Measurements from ENCODE around the gene NEO1. TPM values are rescaled to one million over a fixed set of nuclear protein-coding genes. Genes with fewer than 3 reads are reported as not detected.

NEO1 gene
- total RNA-seq, 2 experiments from 2014 or later = 3.4 to 6.3 TPM

DNA sequence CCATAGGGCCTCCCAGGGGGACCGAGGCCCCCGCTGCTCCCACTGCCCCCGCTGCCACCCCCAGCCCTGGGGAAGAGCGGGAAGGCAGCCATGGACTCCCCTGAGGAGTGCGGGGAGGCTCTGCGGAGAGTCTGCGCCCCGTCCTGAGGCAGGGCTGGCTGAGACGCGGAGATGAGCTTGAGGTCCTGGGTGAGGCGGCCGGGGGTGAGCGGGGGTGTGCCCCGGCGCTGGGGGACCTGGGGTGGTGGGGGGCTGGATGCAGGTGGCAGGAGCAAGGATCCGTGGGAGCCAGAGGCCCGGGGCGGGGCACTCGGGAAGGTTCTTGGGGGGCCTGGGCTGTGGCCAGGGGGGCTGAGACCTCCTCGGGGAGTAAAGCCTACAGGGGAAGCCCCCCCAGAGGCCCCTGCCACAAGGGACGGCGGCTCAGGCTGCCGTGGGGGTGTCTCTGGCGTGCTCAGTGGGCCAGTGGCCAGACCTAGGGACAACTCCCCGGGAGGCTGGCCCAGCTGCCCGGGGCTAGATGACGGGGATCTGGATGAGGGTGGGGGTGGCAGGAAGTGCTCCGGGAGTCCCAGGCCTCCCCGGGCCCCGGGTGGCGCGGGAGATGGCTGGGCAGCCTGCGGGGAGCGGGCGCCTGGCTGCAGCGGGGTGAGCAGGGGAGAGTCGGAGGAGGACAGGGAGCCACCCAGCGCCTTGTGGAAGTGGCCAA lies 270.6 kb downstream of the NEO1 start:
- DNase-seq = no peak
- Mint-ChIP-seq H3K27me3 (peaks cover 13% of the 10 kb centered on the region), H3K4me3 (no peak overlapping the region), H3K36me3 (no peaks in the 10 kb centered on the region), H3K27ac (no peak overlapping the region), H3K4me1 (peaks cover 5% of the 10 kb centered on the region), H3K9me3 (no peaks in the 10 kb centered on the region)
- POLR2A ChIA-PET = no interaction called here
- no peak for ATAC-seq (ENCODE audit: low read depth)

DNA sequence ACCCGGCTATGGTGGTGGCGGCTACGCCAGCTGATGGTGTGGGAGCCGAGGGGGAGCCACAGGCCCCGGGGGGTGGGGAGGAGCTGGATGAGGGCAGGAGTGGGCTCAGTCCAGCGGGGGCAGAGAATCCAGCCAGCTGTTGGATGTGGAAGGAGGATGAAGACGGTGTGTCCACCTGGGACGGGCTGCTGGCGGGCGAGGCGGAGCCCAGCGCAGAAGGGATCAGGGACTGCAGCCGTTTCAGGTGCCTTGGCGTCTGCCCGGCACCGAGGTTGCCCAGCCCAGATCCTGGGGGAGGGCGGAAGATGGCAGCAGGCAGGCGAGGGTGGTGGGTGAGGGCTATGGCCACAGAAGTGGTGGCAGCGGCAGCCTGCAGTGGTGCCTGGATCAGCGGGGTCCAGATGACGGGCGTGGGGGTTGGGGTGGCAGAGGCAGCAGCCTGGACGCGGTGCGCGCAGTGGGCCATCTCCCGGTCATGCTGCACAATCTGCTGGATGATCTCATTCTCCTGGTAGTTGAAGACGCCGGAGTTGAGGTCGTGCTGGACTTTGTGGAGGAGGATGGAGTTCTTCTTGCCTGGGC lies 271.2 kb downstream of the NEO1 start:
- POLR2A ChIA-PET = no interaction called here
- no peak for DNase-seq
- Mint-ChIP-seq H3K27ac (no peak overlapping the region), H3K27me3 (peaks cover 10% of the 10 kb centered on the region), H3K9me3 (no peaks in the 10 kb centered on the region), H3K36me3 (no peaks in the 10 kb centered on the region), H3K4me3 (no peak overlapping the region), H3K4me1 (peaks cover 5% of the 10 kb centered on the region)
- no peak for ATAC-seq (ENCODE audit: low read depth)

DNA sequence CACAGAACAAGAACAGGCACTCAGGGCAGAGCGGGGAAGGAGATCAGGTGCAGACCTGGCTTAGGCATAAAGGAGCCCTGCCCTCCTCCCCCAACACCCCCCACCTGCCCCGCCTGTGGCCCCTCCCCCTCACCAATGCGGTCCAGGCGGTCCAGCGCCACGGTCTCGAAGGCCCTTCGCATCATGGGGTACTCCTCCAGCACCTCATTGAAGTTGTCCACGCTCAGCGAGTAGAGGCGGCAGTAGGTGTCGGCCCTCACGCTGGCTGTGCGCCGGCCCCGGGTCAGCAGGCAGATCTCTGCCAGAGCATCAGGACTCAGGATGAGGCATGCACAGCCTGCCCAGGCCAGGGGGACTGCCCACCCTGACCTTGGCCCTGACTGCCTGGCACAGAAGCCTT lies 271.7 kb downstream of the NEO1 start:
- POLR2A ChIA-PET = no interaction called here
- ATAC-seq (ENCODE audit: low read depth) (no peak), DNase-seq (no peak)
- Mint-ChIP-seq H3K4me1 (peaks cover 5% of the 10 kb centered on the region), H3K9me3 (no peaks in the 10 kb centered on the region), H3K4me3 (no peak overlapping the region), H3K27ac (no peak overlapping the region), H3K27me3 (peaks cover 10% of the 10 kb centered on the region), H3K36me3 (no peaks in the 10 kb centered on the region)

DNA sequence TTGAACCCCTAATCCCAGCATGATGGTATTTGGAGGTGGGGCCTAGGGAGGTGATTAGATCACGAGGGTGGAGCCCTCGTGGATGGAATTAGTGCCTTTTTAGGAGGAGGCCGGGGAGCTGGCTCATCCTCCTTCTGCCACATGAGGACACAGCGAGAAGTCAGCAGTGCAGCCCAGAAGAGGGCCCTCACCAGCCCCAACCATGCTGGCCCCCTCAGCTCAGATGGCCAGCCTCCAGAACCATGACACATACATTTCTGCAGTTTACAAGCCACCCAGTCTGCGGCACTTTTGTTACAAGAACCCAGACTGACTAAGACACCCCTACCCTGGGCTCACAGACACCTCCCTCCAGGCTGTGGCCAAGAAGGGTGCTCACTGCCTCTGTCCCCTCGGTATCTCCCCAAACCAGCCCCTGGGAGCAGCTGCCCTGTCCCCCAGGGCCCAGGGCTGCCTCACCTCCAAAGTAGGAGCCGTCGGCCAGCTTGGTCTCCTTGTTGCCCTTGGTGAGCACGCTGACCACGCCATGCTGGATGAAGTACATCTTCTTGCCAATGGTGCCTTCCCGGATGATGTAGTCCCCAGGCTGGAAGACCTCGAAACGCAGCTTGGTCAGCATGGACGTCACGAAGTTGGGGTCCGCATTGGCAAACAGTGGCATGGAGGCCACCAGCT lies 272.4 kb downstream of the NEO1 start:
- Mint-ChIP-seq H3K4me1 (peaks cover 2% of the 10 kb centered on the region), H3K27ac (no peak overlapping the region), H3K9me3 (no peaks in the 10 kb centered on the region), H3K27me3 (peaks cover 7% of the 10 kb centered on the region), H3K4me3 (no peak overlapping the region), H3K36me3 (no peaks in the 10 kb centered on the region)
- ATAC-seq (ENCODE audit: low read depth) (no peak), DNase-seq (no peak)
- POLR2A ChIA-PET = no interaction called here

DNA sequence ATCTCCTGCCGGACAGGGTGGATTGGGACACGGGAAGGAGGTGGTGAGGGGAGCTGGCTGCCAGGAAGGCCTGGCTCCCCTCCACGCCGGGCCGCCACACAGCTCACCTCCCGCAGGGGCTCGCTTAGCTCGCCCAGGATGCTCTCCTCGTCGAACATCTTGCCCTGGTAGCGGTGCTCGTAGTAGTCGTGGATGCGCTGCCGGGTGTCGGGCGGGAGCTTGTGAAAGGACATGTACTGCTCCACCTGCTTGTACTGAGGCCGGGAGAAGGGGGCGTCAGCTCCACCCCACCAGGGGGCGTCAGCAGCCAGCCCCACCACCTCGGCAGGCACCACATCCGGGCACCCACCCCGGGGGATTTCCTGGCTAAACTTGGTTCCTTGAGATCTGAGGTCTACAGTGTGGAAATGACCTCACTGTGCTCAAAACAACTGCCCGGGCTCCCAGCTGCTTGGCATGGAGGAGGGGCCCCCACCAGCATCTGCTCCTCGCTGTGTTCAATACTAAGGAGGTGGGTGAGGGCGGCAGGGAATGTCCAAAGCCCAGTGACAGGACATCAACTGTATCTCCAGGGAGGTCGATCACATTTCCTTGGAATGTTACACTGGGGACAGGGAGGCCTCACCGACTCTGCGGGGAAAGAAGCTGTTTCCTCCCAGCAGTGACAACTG lies 273.1 kb downstream of the NEO1 start:
- peaks cover 3% of the 10 kb centered on the region for H3K27me3 Mint-ChIP-seq
- H3K4me1 Mint-ChIP-seq = peaks cover 2% of the 10 kb centered on the region
- H3K4me3 Mint-ChIP-seq = no peak overlapping the region
- POLR2A ChIA-PET = no interaction called here
- ATAC-seq (ENCODE audit: low read depth) (no peak), DNase-seq (no peak)
- H3K36me3 Mint-ChIP-seq = no peaks in the 10 kb centered on the region
- no peak overlapping the region for H3K27ac Mint-ChIP-seq
- H3K9me3 Mint-ChIP-seq = no peaks in the 10 kb centered on the region

DNA sequence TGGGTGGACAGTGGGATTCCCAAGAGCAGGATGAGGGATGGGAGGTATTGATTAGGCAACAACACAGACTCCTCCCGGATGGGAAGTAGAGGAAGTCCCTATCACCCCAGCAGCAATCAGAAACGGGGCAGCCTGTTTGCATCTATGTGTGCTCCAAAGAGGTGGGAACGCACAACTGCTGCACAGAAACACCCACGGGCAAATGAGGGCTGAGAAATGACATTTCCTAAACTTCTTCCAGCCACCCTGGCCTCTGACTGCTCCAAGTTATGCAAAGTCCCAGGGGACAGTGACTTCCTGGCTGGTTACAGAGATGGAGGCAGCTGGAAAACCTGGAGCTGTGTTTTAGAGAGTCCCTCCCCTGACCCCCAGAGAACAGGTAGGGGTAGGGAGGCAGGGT lies 273.9 kb downstream of the NEO1 start:
- ATAC-seq (ENCODE audit: low read depth) = no peak
- Mint-ChIP-seq H3K4me3 (no peak overlapping the region), H3K36me3 (no peaks in the 10 kb centered on the region), H3K27ac (no peak overlapping the region), H3K9me3 (no peaks in the 10 kb centered on the region), H3K4me1 (peaks cover 2% of the 10 kb centered on the region), H3K27me3 (no peaks in the 10 kb centered on the region)
- POLR2A ChIA-PET = no interaction called here
- no peak for DNase-seq

DNA sequence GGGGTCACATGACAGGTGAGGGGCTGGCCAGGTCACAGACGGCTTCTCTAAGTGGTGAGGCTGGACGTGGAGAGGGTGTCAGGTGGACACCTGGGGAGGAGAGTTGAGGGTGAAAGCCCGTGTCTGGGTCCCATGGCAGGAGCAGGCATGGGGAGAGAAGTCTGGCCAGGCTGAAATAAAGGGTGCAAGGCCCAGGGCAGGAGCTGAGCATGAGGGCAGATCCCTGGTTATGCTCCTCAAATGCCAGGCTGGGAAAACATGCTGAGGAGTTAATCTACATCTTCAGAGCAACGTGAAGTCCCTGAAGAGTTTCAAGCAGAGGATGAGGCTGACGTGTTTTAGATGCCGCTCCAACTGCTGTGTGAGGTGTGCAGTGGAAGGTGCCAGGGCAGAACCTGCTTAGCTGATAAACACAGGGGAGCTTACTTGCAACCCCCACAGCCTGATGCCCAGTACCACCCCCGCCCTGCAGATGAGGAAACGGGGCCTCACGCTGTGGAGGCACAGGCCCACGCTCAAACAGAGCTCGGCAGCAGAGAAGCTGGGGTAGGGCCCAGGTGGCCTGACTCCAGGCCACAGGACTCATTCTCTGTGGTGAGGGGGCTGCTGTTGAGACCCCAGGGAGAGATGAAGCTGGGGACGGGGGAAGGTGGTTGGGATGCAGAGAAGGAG lies 276.0 kb downstream of the NEO1 start:
- no peaks in the 10 kb centered on the region for H3K9me3 Mint-ChIP-seq
- no peak overlapping the region for H3K4me3 Mint-ChIP-seq
- POLR2A ChIA-PET = no interaction called here
- ATAC-seq (ENCODE audit: low read depth) = no peak
- H3K36me3 Mint-ChIP-seq = no peaks in the 10 kb centered on the region
- peaks cover 2% of the 10 kb centered on the region for H3K4me1 Mint-ChIP-seq
- H3K27ac Mint-ChIP-seq = no peak overlapping the region
- DNase-seq = no peak
- no peaks in the 10 kb centered on the region for H3K27me3 Mint-ChIP-seq

DNA sequence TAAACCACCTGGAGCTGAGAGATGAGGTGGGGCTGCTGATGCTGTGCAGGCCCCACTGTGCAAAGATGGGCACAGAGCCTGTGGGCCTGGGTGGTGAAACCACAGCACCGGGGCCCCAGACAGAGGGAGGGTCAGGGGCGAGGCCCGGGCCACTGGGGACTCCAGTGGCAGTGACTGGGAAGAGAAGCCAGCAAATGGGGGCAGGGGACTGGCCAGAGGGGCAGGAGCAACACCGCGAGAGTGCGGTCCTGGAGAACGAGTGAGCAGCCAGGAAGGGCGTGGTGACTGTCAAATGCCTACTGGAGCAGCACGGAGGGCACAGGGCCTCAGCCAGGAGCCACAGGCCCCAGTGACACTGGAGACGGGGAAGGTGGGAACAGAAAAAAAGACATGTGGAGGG lies 276.7 kb downstream of the NEO1 start:
- H3K36me3 Mint-ChIP-seq = no peaks in the 10 kb centered on the region
- H3K4me3 Mint-ChIP-seq = no peak overlapping the region
- POLR2A ChIA-PET = no interaction called here

DNA sequence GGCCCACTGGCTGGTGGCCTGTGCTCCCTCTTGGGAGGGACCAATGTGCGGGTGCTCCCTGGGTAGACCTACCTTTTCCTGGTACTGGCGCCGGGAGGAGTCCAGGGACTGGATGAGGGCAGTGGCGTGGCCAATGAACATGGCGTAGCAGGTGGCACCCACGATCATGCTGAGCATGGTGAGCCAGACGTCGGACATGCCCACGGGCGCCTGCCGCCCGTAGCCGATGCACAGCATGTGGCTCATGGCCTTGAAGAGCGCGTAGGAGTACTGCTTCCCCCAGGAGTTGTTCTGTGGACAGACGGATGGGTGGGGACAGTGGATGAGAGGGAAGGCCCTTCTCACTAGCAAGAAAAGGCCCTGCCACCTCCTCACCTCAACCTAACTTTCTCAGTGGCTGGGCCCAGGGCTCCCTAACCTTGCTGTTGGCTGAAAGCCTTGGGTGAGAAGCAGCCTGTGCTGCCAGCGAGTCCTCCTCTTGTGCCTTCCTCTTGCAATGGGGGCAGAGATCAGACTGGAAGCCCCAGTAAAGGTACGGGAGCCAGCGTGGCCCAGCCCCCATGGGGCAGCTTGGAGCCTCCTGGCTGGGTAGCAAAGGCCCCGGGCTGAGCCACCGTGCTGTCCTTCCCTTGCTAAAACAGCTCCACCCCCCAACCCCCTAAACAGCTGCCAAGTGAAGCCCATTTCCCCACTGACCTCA lies 277.4 kb downstream of the NEO1 start:
- no peaks in the 10 kb centered on the region for H3K36me3 Mint-ChIP-seq
- POLR2A ChIA-PET = no interaction called here
- no peaks in the 10 kb centered on the region for H3K27me3 Mint-ChIP-seq
- DNase-seq (no peak), ATAC-seq (ENCODE audit: low read depth) (no peak)
- H3K4me3 Mint-ChIP-seq = no peak overlapping the region
- H3K4me1 Mint-ChIP-seq = peaks cover 2% of the 10 kb centered on the region
- H3K27ac Mint-ChIP-seq = no peak overlapping the region
- no peaks in the 10 kb centered on the region for H3K9me3 Mint-ChIP-seq

More for the DNA sequence above, 276.7 kb downstream of the NEO1 start:
- ATAC-seq (ENCODE audit: low read depth) (no peak), DNase-seq (no peak)
- peaks cover 2% of the 10 kb centered on the region for H3K4me1 Mint-ChIP-seq
- no peak overlapping the region for H3K27ac Mint-ChIP-seq
- no peaks in the 10 kb centered on the region for H3K9me3 Mint-ChIP-seq
- H3K27me3 Mint-ChIP-seq = no peaks in the 10 kb centered on the region

DNA sequence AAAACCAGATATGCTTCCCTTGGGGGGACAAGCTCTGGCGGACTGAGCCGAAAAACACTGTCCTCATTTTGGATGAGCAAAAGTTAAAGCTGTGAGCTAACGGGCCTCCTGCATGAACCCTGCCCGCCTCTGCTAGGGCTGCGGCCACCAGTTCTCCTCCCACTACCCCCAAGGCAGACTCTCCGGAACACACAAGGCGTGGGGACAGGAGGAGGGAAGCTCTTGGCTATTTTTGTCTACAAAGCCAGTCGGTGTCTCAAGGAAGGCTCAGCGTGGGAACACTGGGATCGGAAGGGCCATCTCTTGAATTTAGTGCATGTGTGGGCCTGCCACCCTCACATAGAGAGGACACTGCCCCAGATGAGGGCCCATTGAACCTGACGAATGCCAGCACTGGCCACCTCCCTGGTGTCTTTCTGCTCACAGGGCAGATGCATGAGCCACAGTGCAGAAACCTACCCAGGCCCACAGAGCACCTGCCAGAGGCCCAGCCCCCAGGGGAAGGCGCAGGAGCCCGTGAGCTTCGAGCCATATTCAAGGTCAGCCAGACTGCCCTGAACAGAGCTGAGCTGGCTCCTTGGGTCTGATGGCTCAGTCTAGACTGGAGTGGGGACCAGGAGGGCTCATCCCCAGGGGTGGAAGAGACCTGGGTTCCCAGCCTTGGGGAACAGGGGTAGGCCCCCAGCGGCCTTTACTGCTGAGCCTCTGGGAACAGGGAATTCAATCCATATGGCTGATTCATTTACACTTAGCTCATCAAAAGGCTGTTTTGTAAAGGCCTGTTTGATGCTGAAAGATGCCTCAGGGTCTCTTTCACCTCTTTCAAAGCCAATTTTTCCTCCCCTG lies 278.2 kb downstream of the NEO1 start:
- ATAC-seq (ENCODE audit: low read depth) (no peak), DNase-seq (no peak)
- no peak overlapping the region for H3K4me3 Mint-ChIP-seq
- no peaks in the 10 kb centered on the region for H3K9me3 Mint-ChIP-seq
- H3K36me3 Mint-ChIP-seq = no peaks in the 10 kb centered on the region
- no peaks in the 10 kb centered on the region for H3K27me3 Mint-ChIP-seq
- H3K4me1 Mint-ChIP-seq = peaks cover 2% of the 10 kb centered on the region
- POLR2A ChIA-PET = no interaction called here
- no peak overlapping the region for H3K27ac Mint-ChIP-seq

DNA sequence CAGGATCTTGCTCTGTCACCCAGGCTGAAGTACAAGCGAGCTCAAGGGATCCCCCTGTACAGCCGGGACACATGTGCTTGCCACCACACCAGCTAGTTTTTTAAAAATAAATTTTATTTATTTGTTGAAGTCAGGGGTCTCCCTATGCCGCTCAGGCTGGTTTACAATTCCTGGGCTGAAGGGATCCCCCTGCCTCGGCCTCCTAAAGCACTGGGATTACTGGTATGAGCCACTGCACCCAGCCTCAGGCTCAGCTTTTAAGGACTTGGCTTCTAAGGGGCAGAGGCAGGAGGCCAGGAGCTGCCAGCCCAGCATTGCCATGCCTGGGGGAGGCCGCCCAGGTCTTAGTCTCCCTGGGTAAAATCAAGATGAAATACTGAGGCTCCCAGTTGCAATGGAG lies 279.2 kb downstream of the NEO1 start:
- DNase-seq = no peak
- POLR2A ChIA-PET = no interaction called here
- Mint-ChIP-seq H3K27me3 (no peaks in the 10 kb centered on the region), H3K4me1 (no peaks in the 10 kb centered on the region), H3K27ac (no peak overlapping the region), H3K4me3 (no peak overlapping the region), H3K9me3 (no peaks in the 10 kb centered on the region), H3K36me3 (no peaks in the 10 kb centered on the region)
- ATAC-seq (ENCODE audit: low read depth) = no peak

Data from activated naive CD8-positive, alpha-beta T cell treated with anti-CD3 and anti-CD28 coated beads, Interleukin-2, amount 10 ng/mL, durations not matched to agents 7 days and 5 days (primary cell).